Osteocyte (in vitro differentiated cells): ENCODE results near the gene LRRC56. TPM values are rescaled to one million over a fixed set of nuclear protein-coding genes. Genes with fewer than 3 reads are reported as not detected.

Experiments used
- DNase-seq: peaks from one replicate; pipeline ENCODE4 v3.0.0; 2021; ENCODE audit warnings: mixed read lengths; ENCODE audit not compliant: unreplicated experiment; ENCODE audit errors: extremely low spot score
- H3K27ac Mint-ChIP-seq: one replicate; pipeline ENCODE4 v1.8.0; 2021; ENCODE audit warnings: mild to moderate bottlenecking, mixed read lengths; ENCODE audit not compliant: unreplicated experiment
- H3K27me3 Mint-ChIP-seq: one replicate; pipeline ENCODE4 v1.8.0; 2021; ENCODE audit warnings: mixed read lengths; ENCODE audit not compliant: unreplicated experiment
- H3K36me3 Mint-ChIP-seq: one replicate; pipeline ENCODE4 v1.8.0; 2021; ENCODE audit warnings: mixed read lengths; ENCODE audit not compliant: unreplicated experiment
- H3K4me1 Mint-ChIP-seq: one replicate; pipeline ENCODE4 v1.8.0; 2021; ENCODE audit warnings: mixed read lengths; ENCODE audit not compliant: unreplicated experiment
- H3K4me3 Mint-ChIP-seq: one replicate; pipeline ENCODE4 v1.8.0; 2021; ENCODE audit warnings: mild to moderate bottlenecking, moderate library complexity, mixed read lengths; ENCODE audit not compliant: unreplicated experiment
- H3K9me3 Mint-ChIP-seq: one replicate; pipeline ENCODE4 v1.8.0; 2021; ENCODE audit warnings: mixed read lengths; ENCODE audit not compliant: unreplicated experiment
- CTCF ChIP-seq: fragments of 200-600 bp; sonication (generic); IDR thresholded peaks from 2 replicates; pipeline ENCODE4 v1.5.0; 2021; ENCODE audit warnings: antibody characterized with exemption, mild to moderate bottlenecking, moderate library complexity
- total RNA-seq: library from RNA; stranded (reverse); gene quantifications from 2 replicates; pipeline ENCODE4 v1.2.1, GENCODE V29; 2021

Gene LRRC56
- total RNA-seq, 1 donor from 2014 or later, result 3.7 TPM

- Mint-ChIP-seq H3K4me1 (peaks cover 17% of the 10 kb centered on the region), H3K27me3 (no peaks in the 10 kb centered on the region), H3K27ac (no peak overlapping the region), H3K36me3 (peaks cover 1% of the 10 kb centered on the region), H3K9me3 (no peaks in the 10 kb centered on the region), H3K4me3 (no peak overlapping the region)
- no peak for DNase-seq
- no peak for TF ChIP-seq CTCF
These were observed 28.7 kb downstream of the LRRC56 start for GRCh38 chr11:565921-566509.

- H3K27ac Mint-ChIP-seq, result peak overlapping the region; percentile 50
These were observed 29.8 kb downstream of the LRRC56 start for GRCh38 chr11:567011-567628.

GRCh38 chr11:567629-568292 is 30.4 kb downstream of the LRRC56 start:
- peak overlapping the region; percentile 75 for H3K4me3 Mint-ChIP-seq
- H3K9me3 Mint-ChIP-seq, result no peaks in the 10 kb centered on the region
- TF ChIP-seq CTCF, result no peak
- peaks cover 1% of the 10 kb centered on the region for H3K36me3 Mint-ChIP-seq
- DNase-seq, result no peak
- no peaks in the 10 kb centered on the region for H3K27me3 Mint-ChIP-seq
- H3K4me1 Mint-ChIP-seq, result peaks cover 11% of the 10 kb centered on the region
- peak overlapping the region; percentile 50 for H3K27ac Mint-ChIP-seq

More at GRCh38 chr11:567011-567628, 29.8 kb downstream of the LRRC56 start:
- DNase-seq, result no peak
- Mint-ChIP-seq H3K4me3 (peak overlapping the region; percentile 75), H3K27me3 (no peaks in the 10 kb centered on the region), H3K4me1 (peaks cover 11% of the 10 kb centered on the region), H3K36me3 (peaks cover 1% of the 10 kb centered on the region), H3K9me3 (no peaks in the 10 kb centered on the region)
- TF ChIP-seq CTCF, result no peak

GRCh38 chr11:568306-569157 is 31.2 kb downstream of the LRRC56 start:
- Mint-ChIP-seq H3K4me3 (peak overlapping the region; percentile 65), H3K27ac (no peak overlapping the region), H3K4me1 (peaks cover 10% of the 10 kb centered on the region), H3K9me3 (no peaks in the 10 kb centered on the region), H3K27me3 (no peaks in the 10 kb centered on the region), H3K36me3 (peaks cover under 1% of the 10 kb centered on the region)
- peak; percentile 98 for DNase-seq
- no peak for TF ChIP-seq CTCF
